Body of pancreas (tissue), 4 donors: ENCODE measurements around the gene ZC3H7B.

ENCODE experiments used
- POLR2A ChIP-seq, 3 donors: fragments of 450-650 bp; IDR thresholded peaks; one replicate each; pipeline ENCODE4 v1.6.1; 2016; ENCODE audit warnings: antibody characterized with exemption in 3 of 3, mild to moderate bottlenecking in 2 of 3
- TF ChIP-seq, protein P1 (sequence below), 7 experiments: fragments of 450-650 bp in 4 of 7; fragments of 200-600 bp in 3 of 7; sonication (generic) in 3 of 7; IDR thresholded peaks; one replicate each; pipeline ENCODE4 v1.5.1; 2016 to 2019; ENCODE audit warnings: antibody characterized with exemption in 7 of 7

- TF ChIP-seq, protein P1, sequence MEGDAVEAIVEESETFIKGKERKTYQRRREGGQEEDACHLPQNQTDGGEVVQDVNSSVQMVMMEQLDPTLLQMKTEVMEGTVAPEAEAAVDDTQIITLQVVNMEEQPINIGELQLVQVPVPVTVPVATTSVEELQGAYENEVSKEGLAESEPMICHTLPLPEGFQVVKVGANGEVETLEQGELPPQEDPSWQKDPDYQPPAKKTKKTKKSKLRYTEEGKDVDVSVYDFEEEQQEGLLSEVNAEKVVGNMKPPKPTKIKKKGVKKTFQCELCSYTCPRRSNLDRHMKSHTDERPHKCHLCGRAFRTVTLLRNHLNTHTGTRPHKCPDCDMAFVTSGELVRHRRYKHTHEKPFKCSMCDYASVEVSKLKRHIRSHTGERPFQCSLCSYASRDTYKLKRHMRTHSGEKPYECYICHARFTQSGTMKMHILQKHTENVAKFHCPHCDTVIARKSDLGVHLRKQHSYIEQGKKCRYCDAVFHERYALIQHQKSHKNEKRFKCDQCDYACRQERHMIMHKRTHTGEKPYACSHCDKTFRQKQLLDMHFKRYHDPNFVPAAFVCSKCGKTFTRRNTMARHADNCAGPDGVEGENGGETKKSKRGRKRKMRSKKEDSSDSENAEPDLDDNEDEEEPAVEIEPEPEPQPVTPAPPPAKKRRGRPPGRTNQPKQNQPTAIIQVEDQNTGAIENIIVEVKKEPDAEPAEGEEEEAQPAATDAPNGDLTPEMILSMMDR (IDR thresholded peaks at IDR 0.05), result no peak
- TF ChIP-seq POLR2A (IDR thresholded peaks at IDR 0.05), result no peak
These were observed 55.9 kb downstream of the ZC3H7B start for GRCh38 chr22:41357191-41357590.
